ENCODE data around the gene IST1.
"Not testable (repeated sequence)": the region's sequence is repeated elsewhere in the genome, so short reads cannot be mapped to it uniquely, and the experiment has no call there.

Gene IST1

GRCh38 chr16:71894921-71895678 lies at the start of gene IST1:
TSS of gene IST1 (plus strand) at chr16:71895531. CDS start at chr16:71915641, 20,110 bp downstream.
- DNase-seq: peak; percentile 96

GRCh38 chr16:71845639-71846430 lies 49.5 kb upstream of the IST1 start, which contains the start of gene ATXN1L:
TSS of gene ATXN1L (plus strand) at chr16:71845976. CDS start at chr16:71849741, 3,765 bp downstream.
- DNase-seq: peak; percentile 94

GRCh38 chr16:71846431-71846830 lies 48.9 kb upstream of the IST1 start:
- DNase-seq: no peak

GRCh38 chr16:71847096-71847495 lies 48.2 kb upstream of the IST1 start:
- no peak for DNase-seq

GRCh38 chr16:71848622-71849021 lies 46.7 kb upstream of the IST1 start:
- no peak for DNase-seq

GRCh38 chr16:71851746-71852145 lies 43.6 kb upstream of the IST1 start:
- no peak for DNase-seq

GRCh38 chr16:71852158-71852557 lies 43.2 kb upstream of the IST1 start:
- no peak for DNase-seq

GRCh38 chr16:71852561-71852960 lies 42.8 kb upstream of the IST1 start:
- no peak for DNase-seq

GRCh38 chr16:71853413-71853812 lies 41.9 kb upstream of the IST1 start:
- peak; percentile 17 for DNase-seq

- DNase-seq: no peak
These were observed 40.9 kb upstream of the IST1 start for GRCh38 chr16:71854369-71854948.

- DNase-seq: no peak
These were observed 39.2 kb upstream of the IST1 start for GRCh38 chr16:71855937-71856662.

GRCh38 chr16:71859762-71860521 lies 35.4 kb upstream of the IST1 start:
- DNase-seq: no peak

GRCh38 chr16:71863995-71864394 lies 31.3 kb upstream of the IST1 start:
- no peak for DNase-seq

GRCh38 chr16:71865173-71865863 lies 30.0 kb upstream of the IST1 start:
- DNase-seq: no peak

- DNase-seq: not testable (repeated sequence)
These were observed 28.2 kb upstream of the IST1 start for GRCh38 chr16:71867175-71867574.

- DNase-seq: no peak
These were observed 27.4 kb upstream of the IST1 start for GRCh38 chr16:71867939-71868338.

- DNase-seq: no peak
These were observed 26.2 kb upstream of the IST1 start for GRCh38 chr16:71869089-71869488.

- no peak for DNase-seq
These were observed 24.5 kb upstream of the IST1 start for GRCh38 chr16:71870818-71871217.

GRCh38 chr16:71873199-71873598 lies 22.1 kb upstream of the IST1 start:
- DNase-seq: no peak

- no peak for DNase-seq
These were observed 16.4 kb upstream of the IST1 start for GRCh38 chr16:71878911-71879310.

- DNase-seq: no peak
These were observed 15.2 kb upstream of the IST1 start for GRCh38 chr16:71880176-71880575.
